HG03342 (cell line): ENCODE results near the gene MEST.
A peak's percentile ranks its signal among the peaks of the same experiment; 100 is the strongest.
"Not testable (repeated sequence)": the region's sequence is repeated elsewhere in the genome, so short reads cannot be mapped to it uniquely, and the experiment has no call there.

ENCODE experiments used
- ATAC-seq: cut with Tn5 transposase; IDR thresholded peaks from one replicate; pipeline ENCODE4 v1.9.1; 2021; ENCODE audit warnings: mild to moderate bottlenecking, moderate library complexity; ENCODE audit not compliant: unreplicated experiment

Gene MEST

DNA sequence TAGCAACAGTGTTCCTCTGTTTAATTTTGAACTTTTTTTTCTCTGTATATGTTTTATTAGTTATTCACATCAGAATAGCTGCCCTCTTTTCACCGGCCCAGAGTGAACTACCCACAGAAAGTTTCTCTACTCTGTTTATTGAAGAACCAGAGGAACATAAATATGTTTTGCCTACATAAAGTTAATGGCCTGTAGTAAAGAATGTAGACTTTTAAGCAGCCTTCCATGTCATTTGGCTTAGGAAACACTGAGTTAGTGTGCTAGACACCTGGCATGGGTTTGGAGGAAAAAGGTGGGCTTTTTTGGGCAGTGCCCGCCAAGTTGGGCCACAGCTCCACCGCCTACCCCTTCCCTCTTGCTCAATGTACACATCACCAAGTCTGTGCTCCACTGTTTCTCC lies 8.9 kb upstream of the MEST start:
- no peak for ATAC-seq

DNA sequence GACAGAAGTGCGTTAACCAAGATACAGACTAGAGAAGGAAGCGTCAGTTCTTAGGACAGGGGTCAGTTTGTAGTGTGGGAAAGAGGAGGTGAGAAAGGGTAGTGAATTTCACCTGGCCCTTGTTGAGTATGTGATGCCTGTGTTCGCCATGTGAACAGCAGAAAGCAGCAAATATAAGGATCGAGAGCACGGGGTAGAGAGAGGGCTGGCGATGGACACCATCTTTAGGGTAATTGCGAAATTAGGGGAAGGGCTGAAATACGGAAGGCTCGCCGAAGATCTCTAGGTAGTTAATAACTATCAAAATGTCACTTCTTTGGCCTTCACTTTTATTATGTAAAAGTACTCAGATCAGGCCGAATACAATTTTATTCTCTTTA lies 6.2 kb upstream of the MEST start:
- ATAC-seq, result no peak

DNA sequence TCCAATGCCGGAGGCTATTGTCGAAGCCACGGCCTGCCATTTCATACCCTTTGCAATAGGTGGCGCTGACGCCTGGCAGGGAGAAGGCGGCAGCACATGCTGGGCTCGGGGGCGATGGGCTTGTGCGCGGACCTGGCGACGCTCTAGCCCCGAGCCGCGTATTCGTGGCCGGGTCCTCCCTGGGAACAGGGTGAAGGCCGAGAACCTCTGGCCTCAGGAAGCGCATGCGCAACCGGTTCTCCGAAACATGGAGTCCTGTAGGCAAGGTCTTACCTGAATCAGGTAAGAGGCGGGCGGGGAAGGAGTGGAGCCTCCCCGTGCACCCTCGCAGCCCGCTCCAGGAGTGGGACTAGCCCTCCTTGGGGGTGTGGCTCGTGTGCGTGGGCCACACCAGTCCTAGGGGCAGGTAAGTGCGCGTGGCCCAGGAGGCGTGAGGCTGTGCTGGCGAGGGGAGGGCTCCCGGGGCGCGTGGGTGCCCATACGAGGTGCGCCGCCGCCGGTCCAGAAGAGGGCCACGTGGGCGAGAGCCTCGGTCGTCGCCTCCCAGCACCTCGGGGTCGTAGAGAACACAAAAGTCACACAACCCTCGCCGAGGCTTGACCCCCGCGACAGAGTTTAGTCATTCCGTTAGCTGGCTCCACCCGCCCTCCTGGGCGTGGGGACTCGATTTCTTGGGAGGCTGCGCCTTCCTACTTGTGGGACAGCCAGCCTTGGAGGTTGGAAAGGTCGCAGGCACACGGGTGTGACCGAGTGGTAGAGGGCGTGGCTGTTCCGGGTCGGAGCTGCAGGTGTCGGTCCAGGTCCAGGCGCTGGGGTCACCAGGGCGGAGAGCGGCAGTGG lies 5.6 kb upstream of the MEST start:
- peak; percentile 58 for ATAC-seq

DNA sequence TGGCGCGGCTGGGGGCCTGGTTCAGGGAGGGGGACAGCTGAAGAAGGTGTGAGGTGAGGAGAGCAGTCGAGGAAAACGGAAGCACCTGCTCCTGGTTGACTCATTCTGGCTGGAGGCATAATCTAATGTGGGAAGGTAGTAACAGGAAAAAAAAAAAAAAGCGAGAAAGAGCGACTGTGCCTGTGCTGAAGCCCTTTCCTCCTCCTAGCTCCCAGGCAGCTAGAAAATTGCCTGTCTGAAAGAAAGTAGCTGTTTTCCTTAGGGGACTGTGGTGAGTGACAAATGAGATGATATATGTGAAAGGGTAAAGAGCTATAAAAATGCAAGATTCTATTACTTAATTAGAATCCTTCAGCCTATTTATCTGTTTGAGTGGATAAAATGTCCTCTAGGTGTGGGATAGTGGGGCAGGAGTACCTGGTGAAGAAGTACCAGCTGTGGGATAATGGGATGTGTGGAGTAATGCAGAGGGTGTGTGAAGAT lies 4.9 kb upstream of the MEST start:
- no peak for ATAC-seq

DNA sequence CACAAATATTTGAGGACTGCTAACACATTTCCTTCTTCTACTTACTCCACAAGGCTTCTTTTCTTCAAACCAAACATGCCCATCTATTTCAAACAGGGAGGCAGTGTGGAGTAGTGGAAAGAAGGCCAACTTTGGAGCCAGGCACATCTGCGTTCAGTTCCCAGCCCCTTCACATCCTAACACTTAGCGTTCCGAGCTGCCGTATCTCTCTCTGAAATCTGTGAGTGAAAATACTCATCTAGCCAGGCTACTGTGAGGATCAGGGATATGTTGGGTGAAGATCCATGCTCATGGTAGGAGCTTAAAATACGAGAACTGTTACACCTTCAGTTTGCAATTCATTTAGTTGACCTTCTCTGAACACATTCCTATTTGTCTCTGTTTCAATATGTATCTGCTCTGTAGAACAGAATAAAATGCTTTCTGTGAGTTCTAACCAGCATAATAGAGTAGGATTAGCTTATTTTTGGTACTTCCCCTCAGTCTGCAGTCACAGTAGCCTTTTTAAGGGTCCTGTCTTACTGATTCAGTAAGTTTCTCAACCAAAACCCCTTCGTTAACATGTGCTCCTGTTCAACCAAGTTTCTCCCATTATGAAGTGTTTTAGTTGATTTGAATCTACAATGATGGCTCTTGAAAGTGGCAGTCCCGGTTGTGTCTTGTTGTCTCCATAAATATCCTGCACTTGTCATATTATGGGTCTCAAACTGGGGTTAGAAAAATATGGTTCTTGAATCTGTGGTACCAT lies 3.3 kb upstream of the MEST start:
- ATAC-seq, result no peak

DNA sequence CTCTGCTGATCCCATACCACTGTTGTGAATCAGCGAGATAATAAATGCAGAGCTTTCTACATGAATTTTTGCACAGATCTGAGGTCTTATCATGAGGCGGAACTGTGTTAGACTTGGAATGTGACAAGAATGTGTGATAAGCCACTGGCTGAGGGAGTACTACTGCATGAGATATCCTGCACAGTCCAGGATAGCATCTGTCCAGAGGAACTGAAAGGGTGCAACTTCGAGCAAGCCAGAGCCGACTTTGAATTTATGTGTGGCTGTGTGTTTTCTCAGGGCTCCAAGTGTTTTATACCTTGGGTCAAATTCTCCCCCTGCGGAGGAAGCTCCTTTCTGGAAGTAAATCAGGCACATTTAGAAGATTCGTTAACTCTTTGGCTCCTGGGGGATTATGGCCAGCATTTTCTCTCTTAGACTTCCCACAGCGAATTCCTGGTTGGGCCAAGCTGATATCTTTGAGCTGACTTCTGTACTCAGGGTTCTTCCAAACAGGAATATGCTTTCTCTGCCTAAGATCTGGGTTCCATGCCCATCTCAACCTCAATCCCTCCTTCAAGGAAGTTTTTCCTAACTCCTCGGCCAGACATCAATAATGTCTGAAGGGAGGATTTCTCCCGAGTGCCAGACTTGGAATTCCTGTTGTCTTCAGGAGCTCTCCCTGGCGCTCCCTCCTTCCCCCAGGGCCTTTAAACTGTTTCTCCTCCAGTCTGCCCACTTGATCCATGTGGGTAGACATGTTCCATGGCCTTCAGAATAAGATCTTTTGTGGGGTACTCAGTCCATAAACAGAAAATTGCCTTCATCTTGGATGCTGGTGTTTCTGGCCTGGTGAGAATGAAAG lies 2.5 kb upstream of the MEST start:
- ATAC-seq, result no peak

DNA sequence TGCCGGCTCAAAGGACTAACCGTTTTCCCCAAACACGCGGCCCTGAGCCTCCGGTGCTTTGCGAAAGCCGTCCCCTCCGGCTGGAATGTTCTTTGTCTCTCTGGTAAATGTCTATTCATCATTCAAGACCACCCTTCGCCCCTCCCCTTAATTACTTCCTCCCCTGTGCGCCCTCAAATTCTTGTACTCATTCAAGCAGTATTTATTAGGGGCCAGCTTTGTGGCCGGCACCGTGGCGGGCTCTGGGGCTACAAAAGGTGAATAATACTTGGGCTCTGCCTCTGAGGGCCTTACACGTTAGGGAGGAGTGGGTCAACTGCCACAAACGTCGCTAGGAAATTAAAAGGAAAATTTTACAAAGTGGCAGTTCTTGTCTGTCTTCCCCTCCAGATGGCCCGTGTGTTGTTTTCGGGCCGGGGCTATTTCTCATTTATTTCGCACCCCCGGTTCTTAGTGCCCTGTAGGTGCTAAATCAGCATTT lies 1.5 kb upstream of the MEST start:
- ATAC-seq, result no peak

DNA sequence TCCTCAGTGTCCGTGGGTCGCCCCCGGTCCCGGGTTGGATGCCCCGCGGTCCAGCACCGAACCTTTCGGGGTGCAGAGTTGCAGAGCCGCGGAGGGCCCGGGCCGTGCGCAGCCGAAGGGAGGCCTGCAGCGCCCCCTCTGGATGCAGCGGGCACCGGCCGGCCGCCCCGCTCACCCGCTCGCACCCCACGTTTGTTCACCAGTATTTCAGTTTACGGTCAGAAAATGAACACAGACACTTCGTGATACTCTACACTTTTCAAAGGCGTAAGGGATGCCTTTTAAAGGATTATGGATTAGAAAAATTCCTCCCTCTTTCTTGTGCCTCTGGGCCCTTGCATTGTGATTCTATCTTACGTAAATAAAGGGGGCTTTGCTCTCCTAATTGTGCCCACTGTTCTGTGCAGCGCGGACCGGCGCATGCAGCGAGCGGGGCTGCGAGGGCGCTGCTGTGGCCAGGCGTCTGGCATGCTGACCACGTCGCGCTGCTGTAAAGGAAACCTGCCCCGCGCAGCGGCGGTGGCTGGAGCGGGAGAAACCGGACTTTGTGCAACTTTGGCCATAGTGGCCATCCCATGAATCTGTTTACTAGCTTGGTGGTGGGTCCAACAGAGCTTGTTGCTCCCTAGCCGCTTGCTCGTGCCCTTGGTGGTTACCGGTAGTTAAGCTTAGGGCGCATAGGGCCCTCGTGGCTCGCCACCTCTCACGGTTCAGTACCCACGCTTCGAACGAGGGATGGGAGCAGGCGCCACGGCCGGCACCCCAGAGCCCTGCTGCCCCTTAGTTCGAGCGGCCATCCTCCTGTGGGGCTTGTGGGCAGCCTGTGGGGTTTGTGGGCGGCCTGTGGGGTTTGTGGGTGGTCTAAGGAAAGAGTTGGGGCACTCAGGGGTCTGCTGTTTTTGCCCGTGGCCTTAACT lies 739 bp upstream of the MEST start:
- ATAC-seq, result no peak

DNA sequence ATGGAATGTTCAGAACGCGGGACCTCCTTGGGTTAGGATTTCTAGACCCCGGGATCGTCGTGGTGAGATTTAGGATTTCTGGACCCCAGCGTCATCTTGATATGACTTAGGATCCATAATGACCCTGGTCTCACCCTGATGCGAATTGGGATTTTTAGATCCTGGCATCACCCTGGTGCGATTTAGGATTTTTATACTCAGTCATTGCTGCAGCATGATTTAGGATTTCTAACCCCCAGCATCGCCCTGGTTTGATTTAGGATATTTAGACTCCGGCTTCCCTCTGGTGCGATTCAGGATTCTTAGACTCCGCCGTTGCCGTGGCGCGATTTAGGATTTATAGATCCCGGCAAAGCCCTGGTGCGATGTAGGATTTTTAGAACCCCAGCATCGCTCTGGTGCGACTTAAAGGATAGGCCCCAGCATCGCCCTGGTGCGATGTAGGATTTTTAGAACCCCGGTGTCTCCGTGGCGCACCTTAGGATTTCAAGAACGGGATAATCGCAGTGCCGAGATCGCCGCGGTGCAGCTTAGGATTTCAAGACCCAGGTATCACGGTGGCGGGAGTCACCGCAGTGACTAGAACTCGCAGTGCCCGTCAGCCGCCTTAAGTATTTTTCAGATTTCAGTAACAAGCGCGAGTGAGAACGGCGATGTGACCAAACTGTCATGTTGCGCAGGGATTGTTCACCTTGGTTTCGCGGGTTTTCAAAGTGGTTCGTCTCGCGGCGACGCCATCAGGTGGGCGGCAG lies 814 bp downstream of the MEST start:
- no peak for ATAC-seq

DNA sequence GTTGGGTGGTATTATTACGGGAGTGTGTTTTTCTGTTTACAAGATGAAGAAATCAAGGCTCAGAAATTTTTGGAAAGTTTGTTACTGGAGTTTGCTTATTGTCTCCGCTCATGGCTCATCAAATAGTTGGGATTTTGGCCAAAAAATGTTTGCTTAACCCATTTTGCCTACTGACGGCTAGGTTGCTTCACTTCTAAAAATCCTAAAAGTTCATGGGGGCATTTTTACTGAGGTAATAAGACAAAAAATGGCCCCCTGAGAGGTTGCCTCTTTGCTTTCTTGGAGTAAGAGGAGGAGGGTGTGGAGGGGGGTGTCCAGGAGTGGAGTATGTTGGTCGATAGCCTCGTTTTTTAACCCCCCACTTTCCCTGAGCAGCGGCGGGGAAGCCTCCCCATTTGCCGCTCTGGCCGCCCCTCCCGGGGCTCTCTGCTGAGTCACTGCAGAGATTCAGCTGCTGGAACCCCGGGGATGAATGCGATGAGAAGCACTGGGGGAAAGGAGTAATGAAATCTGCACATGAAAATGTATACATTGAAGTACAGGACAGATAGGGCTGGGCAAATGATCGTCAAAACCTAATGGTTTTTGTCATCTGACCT lies 1.5 kb downstream of the MEST start:
- ATAC-seq, result no peak

DNA sequence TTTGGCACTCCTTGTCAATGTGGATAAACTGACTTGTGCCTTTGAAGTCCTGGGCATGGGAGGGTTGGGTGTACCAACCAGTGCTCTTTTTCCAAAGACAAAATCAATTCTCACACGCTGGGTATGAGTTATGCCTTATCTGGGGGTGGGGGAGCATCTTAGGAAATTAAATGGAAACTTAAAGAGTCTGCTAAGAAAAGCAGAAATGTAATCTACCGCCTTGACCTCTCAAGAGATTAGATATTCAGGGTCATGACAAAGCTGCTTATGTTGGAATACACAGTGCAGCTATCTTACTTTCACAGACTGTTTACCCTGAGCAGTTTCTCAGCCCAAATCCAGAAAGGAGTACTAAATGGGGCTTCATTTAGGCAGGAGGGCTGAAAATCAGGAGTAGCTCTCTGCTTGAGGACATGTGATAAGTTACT lies 2.6 kb downstream of the MEST start:
- ATAC-seq, result no peak

DNA sequence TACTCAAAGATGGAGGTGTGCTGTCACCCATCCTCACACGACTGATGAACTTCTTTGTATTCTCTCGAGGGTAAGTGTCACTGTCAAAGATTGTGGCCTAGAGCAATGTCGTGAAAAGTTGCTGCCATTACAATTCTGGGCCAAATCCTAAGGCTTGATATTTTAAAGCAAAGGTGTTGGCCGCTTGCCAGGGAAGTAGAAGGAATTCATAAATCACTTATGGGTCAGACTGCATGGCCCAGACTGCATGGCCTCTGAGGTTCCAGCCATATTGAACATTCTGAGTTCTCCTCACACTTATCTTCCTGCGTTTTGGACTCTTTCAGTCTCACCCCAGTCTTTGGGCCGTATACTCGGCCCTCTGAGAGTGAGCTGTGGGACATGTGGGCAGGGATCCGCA lies 8.6 kb downstream of the MEST start:
- ATAC-seq, result no peak

DNA sequence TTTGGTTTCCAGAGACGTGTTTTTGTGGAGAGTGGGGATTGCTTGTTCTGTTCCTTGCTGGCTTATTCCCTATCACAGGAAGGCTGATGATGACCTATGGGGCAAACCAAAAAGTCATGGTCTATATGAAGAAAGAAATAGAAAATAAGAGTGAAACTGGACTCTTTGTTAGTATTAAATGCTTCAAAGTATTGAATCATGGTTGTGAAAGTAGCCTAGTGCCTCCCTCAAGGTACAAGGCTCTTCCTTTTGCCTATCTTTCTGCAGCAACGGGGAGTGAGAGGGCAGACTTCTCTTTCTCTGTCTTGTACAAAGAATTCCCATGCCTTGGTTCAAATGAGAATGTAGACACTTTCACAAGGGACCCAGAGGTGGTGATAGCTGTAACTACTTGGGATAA lies 9.0 kb downstream of the MEST start:
- ATAC-seq, result no peak

DNA sequence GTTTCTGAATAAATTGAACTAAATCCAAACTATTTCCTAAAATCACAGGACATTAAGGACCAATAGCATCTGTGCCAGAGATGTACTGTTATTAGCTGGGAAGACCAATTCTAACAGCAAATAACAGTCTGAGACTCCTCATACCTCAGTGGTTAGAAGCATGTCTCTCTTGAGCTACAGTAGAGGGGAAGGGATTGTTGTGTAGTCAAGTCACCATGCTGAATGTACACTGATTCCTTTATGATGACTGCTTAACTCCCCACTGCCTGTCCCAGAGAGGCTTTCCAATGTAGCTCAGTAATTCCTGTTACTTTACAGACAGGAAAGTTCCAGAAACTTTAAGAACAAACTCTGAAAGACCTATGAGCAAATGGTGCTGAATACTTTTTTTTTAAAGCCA lies 13.9 kb downstream of the MEST start:
- ATAC-seq, result no peak

DNA sequence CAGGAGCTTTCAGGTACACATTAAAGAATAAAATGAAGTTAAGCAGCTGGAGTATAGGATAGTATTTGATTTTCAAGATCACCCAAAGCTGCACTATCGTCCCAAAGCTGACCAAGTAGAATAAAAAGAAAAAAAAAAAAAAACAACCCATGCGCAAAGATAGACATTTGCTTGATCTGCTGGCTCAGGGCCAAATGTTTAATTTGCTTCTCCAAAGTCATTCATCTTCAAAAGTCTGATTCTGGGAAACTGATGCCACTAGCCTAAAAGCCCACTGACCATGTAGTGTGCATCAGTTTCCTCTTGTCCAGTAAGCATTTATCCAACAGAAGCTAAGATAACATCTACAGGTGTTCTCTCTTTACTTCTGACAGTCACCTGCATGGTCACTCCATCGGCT lies 14.5 kb downstream of the MEST start:
- ATAC-seq, result no peak

DNA sequence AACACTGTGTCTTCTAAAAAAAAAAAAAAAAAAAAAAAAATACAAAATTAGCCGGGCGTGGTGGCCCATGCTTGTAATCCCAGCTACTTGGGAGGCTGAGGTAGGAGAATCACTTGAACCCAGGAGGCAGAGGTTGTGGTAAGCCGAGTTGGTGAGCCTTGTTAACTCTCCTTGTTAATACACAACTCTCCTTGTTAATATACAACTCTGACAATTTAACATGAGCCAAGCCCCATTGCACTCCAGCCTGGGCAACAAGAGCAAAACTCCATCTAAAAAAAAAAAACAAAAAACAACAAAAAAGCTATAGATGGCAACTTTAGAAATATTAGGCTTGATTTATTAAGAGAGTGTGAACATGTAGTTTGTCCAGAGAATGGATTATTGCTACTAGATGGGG lies 20.2 kb downstream of the MEST start:
- not testable (repeated sequence) for ATAC-seq

DNA sequence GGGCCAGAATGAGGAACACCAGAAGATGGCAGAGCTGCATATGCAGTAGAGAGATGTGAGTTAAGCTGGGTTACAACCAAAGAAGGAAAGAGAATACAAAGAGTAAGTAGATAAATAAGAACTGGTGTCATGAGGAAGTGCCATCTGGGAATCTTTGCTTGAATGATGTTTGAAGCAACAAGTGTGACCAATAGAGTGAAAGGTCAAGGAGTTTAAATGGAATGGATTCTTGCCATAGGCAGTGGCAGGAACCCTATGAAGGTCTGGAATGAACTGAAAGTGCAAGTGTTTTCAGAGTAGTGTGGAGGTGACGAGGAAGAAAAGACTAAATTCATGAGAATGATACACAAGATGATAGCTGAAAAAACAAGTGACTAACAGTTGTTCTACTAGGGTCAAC lies 21.6 kb downstream of the MEST start:
- ATAC-seq, result no peak

DNA sequence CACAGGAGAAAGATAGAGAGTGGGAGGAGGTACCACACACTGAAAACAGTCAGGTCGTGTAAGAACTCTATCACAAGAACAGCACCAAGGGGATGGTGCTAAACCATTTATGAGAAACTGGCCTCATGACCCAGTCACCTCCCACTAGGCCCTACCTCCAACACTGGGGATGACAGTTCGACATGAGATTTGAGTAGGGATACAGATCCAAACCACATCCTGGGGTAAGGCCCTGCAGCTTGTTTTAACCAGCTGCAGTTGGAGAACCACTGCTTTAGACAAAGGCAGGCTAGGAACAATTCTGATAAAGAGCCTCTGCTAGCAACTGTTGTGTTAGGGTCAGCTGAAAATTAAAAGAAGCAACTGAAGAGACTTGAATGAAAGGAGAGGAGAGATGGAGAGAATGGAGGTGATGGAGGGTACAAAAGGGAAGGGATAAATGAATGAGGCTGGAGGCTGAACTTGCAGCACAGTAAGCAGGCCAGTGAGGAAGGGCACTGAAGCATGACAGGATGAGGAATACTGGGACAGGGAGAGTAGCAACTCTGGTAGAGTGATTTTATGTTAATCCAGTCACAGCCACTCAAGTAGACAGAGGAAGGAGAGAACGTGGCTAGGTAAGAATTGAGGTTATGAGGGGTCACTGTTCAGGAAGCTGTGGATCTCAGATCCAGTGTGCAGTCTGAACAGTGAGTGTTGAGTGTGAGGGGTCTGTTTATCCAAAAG lies 23.6 kb downstream of the MEST start:
- no peak for ATAC-seq
